Peyer's patch (tissue), 4 donors: ENCODE results near the gene SMIM45.

Source experiments
- POLR2A ChIP-seq, 2 donors: fragments of 450-650 bp; IDR thresholded peaks; one replicate each; pipeline ENCODE4 v1.5.1; 2017; ENCODE audit warnings: antibody characterized with exemption in 2 of 2, mild to moderate bottlenecking in 2 of 2, moderate library complexity in 2 of 2
- TF ChIP-seq, protein P1 (sequence below), 6 experiments: fragments of 450-650 bp in 4 of 6; fragments of 200-600 bp in 2 of 6; sonication (generic) in 1 of 6; IDR thresholded peaks; one replicate each; pipeline ENCODE4 v1.5.1; 2017 to 2019; ENCODE audit warnings: antibody characterized with exemption in 6 of 6, mild to moderate bottlenecking in 3 of 6, moderate library complexity in 1 of 6

DNA sequence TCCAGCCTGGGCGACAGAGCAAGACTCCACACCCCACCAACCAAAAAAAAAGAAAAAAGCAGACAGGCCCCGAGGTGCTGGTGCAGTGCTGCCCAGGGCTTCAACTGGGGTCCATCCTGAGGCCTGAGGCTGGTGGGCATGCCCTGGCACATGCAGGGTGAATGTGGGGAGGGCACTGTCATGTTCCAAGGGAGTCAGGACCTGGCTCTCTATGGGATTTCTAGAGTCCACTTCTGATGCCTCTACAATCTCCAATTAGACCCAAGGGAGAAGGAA is 15.1 kb upstream of the SMIM45 start:
- TF ChIP-seq, protein P1, sequence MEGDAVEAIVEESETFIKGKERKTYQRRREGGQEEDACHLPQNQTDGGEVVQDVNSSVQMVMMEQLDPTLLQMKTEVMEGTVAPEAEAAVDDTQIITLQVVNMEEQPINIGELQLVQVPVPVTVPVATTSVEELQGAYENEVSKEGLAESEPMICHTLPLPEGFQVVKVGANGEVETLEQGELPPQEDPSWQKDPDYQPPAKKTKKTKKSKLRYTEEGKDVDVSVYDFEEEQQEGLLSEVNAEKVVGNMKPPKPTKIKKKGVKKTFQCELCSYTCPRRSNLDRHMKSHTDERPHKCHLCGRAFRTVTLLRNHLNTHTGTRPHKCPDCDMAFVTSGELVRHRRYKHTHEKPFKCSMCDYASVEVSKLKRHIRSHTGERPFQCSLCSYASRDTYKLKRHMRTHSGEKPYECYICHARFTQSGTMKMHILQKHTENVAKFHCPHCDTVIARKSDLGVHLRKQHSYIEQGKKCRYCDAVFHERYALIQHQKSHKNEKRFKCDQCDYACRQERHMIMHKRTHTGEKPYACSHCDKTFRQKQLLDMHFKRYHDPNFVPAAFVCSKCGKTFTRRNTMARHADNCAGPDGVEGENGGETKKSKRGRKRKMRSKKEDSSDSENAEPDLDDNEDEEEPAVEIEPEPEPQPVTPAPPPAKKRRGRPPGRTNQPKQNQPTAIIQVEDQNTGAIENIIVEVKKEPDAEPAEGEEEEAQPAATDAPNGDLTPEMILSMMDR (IDR thresholded peaks at IDR 0.05): no peak
- TF ChIP-seq POLR2A (IDR thresholded peaks at IDR 0.05): no peak
